ENCODE results near the gene SEMA3B.

GRCh38 chr3:50260942-50261441 is 8.0 kb upstream of the SEMA3B start:
- TF ChIP-seq, protein P1, sequence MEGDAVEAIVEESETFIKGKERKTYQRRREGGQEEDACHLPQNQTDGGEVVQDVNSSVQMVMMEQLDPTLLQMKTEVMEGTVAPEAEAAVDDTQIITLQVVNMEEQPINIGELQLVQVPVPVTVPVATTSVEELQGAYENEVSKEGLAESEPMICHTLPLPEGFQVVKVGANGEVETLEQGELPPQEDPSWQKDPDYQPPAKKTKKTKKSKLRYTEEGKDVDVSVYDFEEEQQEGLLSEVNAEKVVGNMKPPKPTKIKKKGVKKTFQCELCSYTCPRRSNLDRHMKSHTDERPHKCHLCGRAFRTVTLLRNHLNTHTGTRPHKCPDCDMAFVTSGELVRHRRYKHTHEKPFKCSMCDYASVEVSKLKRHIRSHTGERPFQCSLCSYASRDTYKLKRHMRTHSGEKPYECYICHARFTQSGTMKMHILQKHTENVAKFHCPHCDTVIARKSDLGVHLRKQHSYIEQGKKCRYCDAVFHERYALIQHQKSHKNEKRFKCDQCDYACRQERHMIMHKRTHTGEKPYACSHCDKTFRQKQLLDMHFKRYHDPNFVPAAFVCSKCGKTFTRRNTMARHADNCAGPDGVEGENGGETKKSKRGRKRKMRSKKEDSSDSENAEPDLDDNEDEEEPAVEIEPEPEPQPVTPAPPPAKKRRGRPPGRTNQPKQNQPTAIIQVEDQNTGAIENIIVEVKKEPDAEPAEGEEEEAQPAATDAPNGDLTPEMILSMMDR (IDR thresholded peaks at IDR 0.05) = no peak
- TF ChIP-seq POLR2A (IDR thresholded peaks at IDR 0.05) = no peak
